Measurements from ENCODE around the gene KREMEN1. TPM values are rescaled to one million over a fixed set of nuclear protein-coding genes. Genes with fewer than 3 reads are reported as not detected.

Gene KREMEN1
- total RNA-seq, 1 experiment from 2014 or later, result 2.2 TPM

- H3K27ac ChIP-seq (ENCODE audit: low read length), result no peak overlapping the region
- no peak overlapping the region for H3K4me3 ChIP-seq (ENCODE audit: low read depth in 2 of 2, low read length in 2 of 2)
- no peak for DNase-seq (ENCODE audit: low read depth, low spot score)
- BruUV-seq (replicated peaks), result no TSS peak
- in situ Hi-C loops (cut with HindIII; ENCODE audit: low pct_unique_long_range_greater_than_20kb, low sequenced_read_pairs) (no loop called here), intact Hi-C loops (cut with micrococcal nuclease; ENCODE audit: unreplicated experiment) (no loop called here)
- CTCF ChIA-PET, result no interaction called here
- no peaks in the 10 kb centered on the region for H3K27me3 ChIP-seq (ENCODE audit: control insufficient read depth, insufficient read depth, low read length)
- H3K4me1 ChIP-seq (ENCODE audit: control insufficient read depth, insufficient read depth, low read length), result no peaks in the 10 kb centered on the region
- no peaks in the 10 kb centered on the region for H3K36me3 ChIP-seq (ENCODE audit: control insufficient read depth, insufficient read depth, low read length)
- ATAC-seq, result no peak
- TF ChIP-seq CTCF (IDR thresholded peaks at IDR 0.05) (no peak), SIN3A (IDR thresholded peaks at IDR 0.05; ENCODE audit: borderline replicate concordance, insufficient read depth, low read depth, low read length) (no peak), POLR2AphosphoS5 (IDR thresholded peaks at IDR 0.05; ENCODE audit: low read depth, low read length) (no peak), TCF7L2 (IDR thresholded peaks at IDR 0.05; ENCODE audit: low read depth, low read length) (no peak), REST (IDR thresholded peaks at IDR 0.05; ENCODE audit: insufficient read depth in 1 of 2, low read depth in 2 of 2, low read length in 1 of 2) (no peak)
- POLR2A ChIA-PET, result no interaction called here
- no peaks in the 10 kb centered on the region for H3K9me3 ChIP-seq (ENCODE audit: control insufficient read depth, insufficient read depth, low read depth, low read length)
These were observed 18.5 kb upstream of the KREMEN1 start for GRCh38 chr22:29054251-29054767.

DNA sequence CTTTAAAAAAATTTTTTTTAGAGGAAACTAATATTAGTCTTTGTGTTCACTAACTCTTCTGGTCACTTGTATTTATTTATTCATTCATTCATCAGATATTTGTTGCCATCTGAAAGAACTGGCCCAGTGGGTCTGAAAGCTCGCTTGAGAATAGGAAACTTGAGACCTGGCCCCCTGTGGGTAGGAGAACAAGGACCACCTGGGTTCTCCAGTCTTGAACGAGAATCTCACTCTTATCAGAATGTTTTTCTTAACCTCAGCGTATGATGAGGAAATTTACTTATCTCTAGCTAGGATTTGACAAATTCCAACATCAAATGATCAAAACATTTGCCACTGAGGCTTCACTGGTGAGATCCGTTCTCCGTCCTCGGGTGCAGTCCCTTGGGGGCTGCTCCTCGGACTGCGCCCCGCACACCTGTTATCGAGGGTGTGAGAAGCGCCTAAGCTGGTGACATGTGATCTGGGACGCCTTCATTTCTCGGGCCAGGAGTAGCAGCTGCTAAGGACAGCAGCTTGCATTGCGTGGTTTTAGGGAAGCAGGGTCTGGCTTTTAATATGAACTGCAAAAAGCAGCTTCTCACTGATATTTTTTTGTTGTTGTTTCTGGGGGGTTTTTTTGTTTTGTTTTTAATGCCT lies 17.5 kb upstream of the KREMEN1 start:
- Histone ChIP-seq H3K4me3 (ENCODE audit: low read depth in 2 of 2, low read length in 2 of 2) (no peak overlapping the region), H3K9me3 (ENCODE audit: control insufficient read depth, insufficient read depth, low read depth, low read length) (no peaks in the 10 kb centered on the region), H3K4me1 (ENCODE audit: control insufficient read depth, insufficient read depth, low read length) (no peaks in the 10 kb centered on the region), H3K27me3 (ENCODE audit: control insufficient read depth, insufficient read depth, low read length) (no peaks in the 10 kb centered on the region), H3K36me3 (ENCODE audit: control insufficient read depth, insufficient read depth, low read length) (no peaks in the 10 kb centered on the region), H3K27ac (ENCODE audit: low read length) (no peak overlapping the region)
- no peak for ATAC-seq
- POLR2A ChIA-PET, result interaction anchor here (0.6 kb wide), 1 partner anchor 185 kb away, joined by 6 read pairs; no protein-coding TSS in a partner anchor
- CTCF ChIA-PET, result no interaction called here
- in situ Hi-C loops (cut with HindIII; ENCODE audit: low pct_unique_long_range_greater_than_20kb, low sequenced_read_pairs), result no loop called here
- DNase-seq (ENCODE audit: low read depth, low spot score), result no peak
- no peak for TF ChIP-seq POLR2AphosphoS5 (IDR thresholded peaks at IDR 0.05; ENCODE audit: low read depth, low read length)
- TF ChIP-seq SIN3A (IDR thresholded peaks at IDR 0.05; ENCODE audit: borderline replicate concordance, insufficient read depth, low read depth, low read length), result no peak
- TF ChIP-seq REST (IDR thresholded peaks at IDR 0.05; ENCODE audit: insufficient read depth in 1 of 2, low read depth in 2 of 2, low read length in 1 of 2), result no peak
- TF ChIP-seq CTCF (IDR thresholded peaks at IDR 0.05), result no peak
- no peak for TF ChIP-seq TCF7L2 (IDR thresholded peaks at IDR 0.05; ENCODE audit: low read depth, low read length)
- intact Hi-C loops (cut with micrococcal nuclease; ENCODE audit: unreplicated experiment), result no loop called here
- no TSS peak for BruUV-seq (replicated peaks)
